HL-60 (cell line): ENCODE measurements around the gene DTWD2.

Experiments used
- CTCF ChIP-seq: IDR thresholded peaks from one replicate; pipeline ENCODE4 v1.5.1; 2011; ENCODE audit warnings: low read length, control low read depth, inconsistent platforms; ENCODE audit not compliant: insufficient read depth
- TF ChIP-seq, protein P1 (sequence below): IDR thresholded peaks from 2 replicates; pipeline ENCODE4 v1.6.1; 2012; ENCODE audit warnings: low read depth; ENCODE audit not compliant: insufficient replicate concordance

DNA sequence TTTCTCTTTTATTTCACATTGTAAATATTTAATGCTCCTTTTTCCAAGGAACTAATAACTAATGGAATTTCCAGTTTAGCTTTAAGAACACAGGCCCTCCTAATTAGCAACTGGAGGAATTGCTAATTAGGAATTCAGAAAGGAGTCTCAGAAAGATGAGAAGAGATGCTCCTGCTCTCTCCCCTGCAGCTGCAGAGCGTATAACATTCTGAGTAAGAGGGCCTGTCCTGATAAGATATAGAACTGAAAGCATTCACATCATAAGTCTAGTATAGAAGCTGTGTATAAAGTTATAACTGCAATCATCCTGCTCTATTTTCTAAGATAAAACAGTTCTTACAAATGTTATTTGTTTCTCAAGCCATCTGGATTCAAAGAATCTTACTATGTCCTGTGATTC, 83.2 kb downstream of the DTWD2 start:
- no peak for TF ChIP-seq CTCF
- TF ChIP-seq, protein P1, sequence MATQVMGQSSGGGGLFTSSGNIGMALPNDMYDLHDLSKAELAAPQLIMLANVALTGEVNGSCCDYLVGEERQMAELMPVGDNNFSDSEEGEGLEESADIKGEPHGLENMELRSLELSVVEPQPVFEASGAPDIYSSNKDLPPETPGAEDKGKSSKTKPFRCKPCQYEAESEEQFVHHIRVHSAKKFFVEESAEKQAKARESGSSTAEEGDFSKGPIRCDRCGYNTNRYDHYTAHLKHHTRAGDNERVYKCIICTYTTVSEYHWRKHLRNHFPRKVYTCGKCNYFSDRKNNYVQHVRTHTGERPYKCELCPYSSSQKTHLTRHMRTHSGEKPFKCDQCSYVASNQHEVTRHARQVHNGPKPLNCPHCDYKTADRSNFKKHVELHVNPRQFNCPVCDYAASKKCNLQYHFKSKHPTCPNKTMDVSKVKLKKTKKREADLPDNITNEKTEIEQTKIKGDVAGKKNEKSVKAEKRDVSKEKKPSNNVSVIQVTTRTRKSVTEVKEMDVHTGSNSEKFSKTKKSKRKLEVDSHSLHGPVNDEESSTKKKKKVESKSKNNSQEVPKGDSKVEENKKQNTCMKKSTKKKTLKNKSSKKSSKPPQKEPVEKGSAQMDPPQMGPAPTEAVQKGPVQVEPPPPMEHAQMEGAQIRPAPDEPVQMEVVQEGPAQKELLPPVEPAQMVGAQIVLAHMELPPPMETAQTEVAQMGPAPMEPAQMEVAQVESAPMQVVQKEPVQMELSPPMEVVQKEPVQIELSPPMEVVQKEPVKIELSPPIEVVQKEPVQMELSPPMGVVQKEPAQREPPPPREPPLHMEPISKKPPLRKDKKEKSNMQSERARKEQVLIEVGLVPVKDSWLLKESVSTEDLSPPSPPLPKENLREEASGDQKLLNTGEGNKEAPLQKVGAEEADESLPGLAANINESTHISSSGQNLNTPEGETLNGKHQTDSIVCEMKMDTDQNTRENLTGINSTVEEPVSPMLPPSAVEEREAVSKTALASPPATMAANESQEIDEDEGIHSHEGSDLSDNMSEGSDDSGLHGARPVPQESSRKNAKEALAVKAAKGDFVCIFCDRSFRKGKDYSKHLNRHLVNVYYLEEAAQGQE = no peak
